K562 (cell line): ENCODE results near the gene DHPS. TPM values are rescaled to one million over a fixed set of nuclear protein-coding genes. Genes with fewer than 3 reads are reported as not detected.
A peak's percentile ranks its signal among the peaks of the same experiment; 100 is the strongest.

ENCODE experiments used
- HIVEP1 ChIP-seq: fragments of 250-450 bp; sonication (Bioruptor Pico); IDR thresholded peaks from 2 replicates; pipeline ENCODE4 v1.4.0; 2020; ENCODE audit warnings: mild to moderate bottlenecking
- LCOR ChIP-seq: sonication (generic); formaldehyde crosslinking; IDR thresholded peaks from 2 replicates; pipeline ENCODE4 v1.8.0; 2022; ENCODE audit warnings: mild to moderate bottlenecking, missing genetic modification reagents
- MAFK ChIP-seq: IDR thresholded peaks from 2 replicates; pipeline ENCODE4 v1.6.1; 2011; ENCODE audit warnings: low read length, improper control_type of control experiment
- MECOM ChIP-seq: fragments of 250-450 bp; sonication (Bioruptor Pico); IDR thresholded peaks from 2 replicates; pipeline ENCODE4 v1.8.0; 2022; ENCODE audit warnings: inconsistent platforms
- SMAD2 ChIP-seq: fragments of 150-350 bp; IDR thresholded peaks from 2 replicates; pipeline ENCODE4 v1.6.1; 2014; ENCODE audit warnings: low read depth, mild to moderate bottlenecking, low read length
- SMC3 ChIP-seq: conservative IDR thresholded peaks from 2 replicates; pipeline ENCODE4 v1.6.1; 2011; ENCODE audit warnings: low read depth, low read length, improper control_type of control experiment; ENCODE audit not compliant: insufficient read depth
- SOX6 ChIP-seq: fragments of 450-650 bp; IDR thresholded peaks from 2 replicates; pipeline ENCODE4 v1.6.1; 2014; ENCODE audit warnings: mild to moderate bottlenecking
- ZNF316 ChIP-seq: fragments of 450-650 bp; IDR thresholded peaks from 2 replicates; pipeline ENCODE4 v1.6.1; 2016
- polyA plus RNA-seq, 8 experiments: library from polyadenylated mRNA; depleted of rRNA in 4 of 8; stranded (reverse) in 5 of 8; unstranded in 3 of 8; fragments of >200 nt; fragmentation: Nextera tagmentation in 2 of 8; fragmentation: Illumina TruSeq in 1 of 8; extraction: Ambion mirVana in 2 of 8; extraction: Trizol in 1 of 8; gene quantifications; 2 replicates each; pipeline versions ENCODE4 v1.2.1 to v1.2.3, GENCODE V29; 2011 to 2014; ENCODE audit warnings: inconsistent platforms in 1 of 8, missing spikeins in 1 of 8
- total RNA-seq, 7 experiments: library from RNA; depleted of rRNA in 6 of 7; stranded (reverse); fragments of >200 nt in 6 of 7; fragmentation: Illumina TruSeq in 2 of 7; extraction: Trizol in 2 of 7; gene quantifications; 2 replicates each; pipeline versions ENCODE4 v1.2.1 to v1.2.3, GENCODE V29; 2011 to 2021; ENCODE audit warnings: low replicate concordance in 1 of 7
- TF ChIP-seq, protein P1 (sequence below): sonication (generic); formaldehyde crosslinking; IDR thresholded peaks from 2 replicates; pipeline ENCODE4 v1.8.0; 2022; ENCODE audit warnings: mild to moderate bottlenecking, missing genetic modification reagents, borderline replicate concordance
- TF ChIP-seq, protein P2 (sequence below): sonication (generic); formaldehyde crosslinking; IDR thresholded peaks from 2 replicates; pipeline ENCODE4 v1.8.1; 2023; ENCODE audit warnings: missing genetic modification reagents, mild to moderate bottlenecking, borderline replicate concordance
- TF ChIP-seq, protein P3 (sequence below), 2 experiments: fragments of 450-650 bp in 1 of 2; sonication (generic) in 1 of 2; formaldehyde crosslinking in 1 of 2; IDR thresholded peaks; 2 replicates each; pipeline versions ENCODE4 v1.7.1 to v1.9.0; 2016 to 2022; ENCODE audit warnings: inconsistent platforms in 1 of 2, mild to moderate bottlenecking in 1 of 2, missing genetic modification reagents in 1 of 2

The DHPS gene
- total and polyA plus RNA-seq, 9 of the 15 experiments (the other 6 are each of a cell fraction or from before 2014, with no cell fraction given), result 47.1 to 110 (median 79.9) TPM

DNA sequence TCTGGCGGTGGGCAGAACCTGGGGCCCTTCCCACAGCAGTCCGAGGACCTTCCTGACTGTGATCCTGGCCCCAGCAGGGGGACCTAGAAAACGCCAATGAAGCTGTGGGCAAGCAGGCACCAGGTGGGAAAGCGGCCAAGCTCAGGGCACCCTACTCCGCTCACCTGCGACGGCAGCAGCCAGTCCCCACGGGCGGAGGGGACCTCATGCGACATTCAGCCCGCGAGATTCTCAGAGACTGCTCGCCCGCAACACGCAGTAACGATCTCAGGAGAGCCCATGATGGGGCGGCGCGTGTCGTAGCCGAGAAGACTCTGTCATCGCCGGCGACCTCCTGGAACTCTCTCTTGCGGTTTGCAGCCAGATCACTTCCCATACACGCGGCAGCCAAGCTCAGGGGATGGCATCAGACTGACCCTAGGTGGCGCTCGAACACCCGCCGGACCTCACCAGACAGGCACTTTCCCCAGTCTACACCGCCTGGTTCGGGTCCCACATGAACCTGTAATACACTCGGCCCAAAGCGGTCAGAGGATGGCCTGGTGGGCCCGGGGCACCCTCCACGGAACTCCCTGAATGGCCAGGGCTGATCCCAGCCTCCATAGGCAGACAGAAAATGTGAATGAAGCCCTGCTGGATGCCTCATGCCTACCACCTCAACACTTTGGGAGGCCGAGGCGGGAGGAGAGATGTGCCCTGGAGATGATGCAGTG lies 41.6 kb downstream of the DHPS start (continued):
- TF ChIP-seq, protein P1, sequence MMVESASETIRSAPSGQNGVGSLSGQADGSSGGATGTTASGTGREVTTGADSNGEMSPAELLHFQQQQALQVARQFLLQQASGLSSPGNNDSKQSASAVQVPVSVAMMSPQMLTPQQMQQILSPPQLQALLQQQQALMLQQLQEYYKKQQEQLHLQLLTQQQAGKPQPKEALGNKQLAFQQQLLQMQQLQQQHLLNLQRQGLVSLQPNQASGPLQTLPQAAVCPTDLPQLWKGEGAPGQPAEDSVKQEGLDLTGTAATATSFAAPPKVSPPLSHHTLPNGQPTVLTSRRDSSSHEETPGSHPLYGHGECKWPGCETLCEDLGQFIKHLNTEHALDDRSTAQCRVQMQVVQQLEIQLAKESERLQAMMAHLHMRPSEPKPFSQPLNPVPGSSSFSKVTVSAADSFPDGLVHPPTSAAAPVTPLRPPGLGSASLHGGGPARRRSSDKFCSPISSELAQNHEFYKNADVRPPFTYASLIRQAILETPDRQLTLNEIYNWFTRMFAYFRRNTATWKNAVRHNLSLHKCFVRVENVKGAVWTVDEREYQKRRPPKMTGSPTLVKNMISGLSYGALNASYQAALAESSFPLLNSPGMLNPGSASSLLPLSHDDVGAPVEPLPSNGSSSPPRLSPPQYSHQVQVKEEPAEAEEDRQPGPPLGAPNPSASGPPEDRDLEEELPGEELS (CRISPR knock-in tag), result peak; percentile 67; the same call in 1 of the 2 replicates
- no peak for TF ChIP-seq ZNF316
- no peak for TF ChIP-seq LCOR
- TF ChIP-seq MAFK, result no peak
- TF ChIP-seq SMC3, result peak; percentile 58; the same call in 1 of the 2 replicates
- TF ChIP-seq, protein P2, sequence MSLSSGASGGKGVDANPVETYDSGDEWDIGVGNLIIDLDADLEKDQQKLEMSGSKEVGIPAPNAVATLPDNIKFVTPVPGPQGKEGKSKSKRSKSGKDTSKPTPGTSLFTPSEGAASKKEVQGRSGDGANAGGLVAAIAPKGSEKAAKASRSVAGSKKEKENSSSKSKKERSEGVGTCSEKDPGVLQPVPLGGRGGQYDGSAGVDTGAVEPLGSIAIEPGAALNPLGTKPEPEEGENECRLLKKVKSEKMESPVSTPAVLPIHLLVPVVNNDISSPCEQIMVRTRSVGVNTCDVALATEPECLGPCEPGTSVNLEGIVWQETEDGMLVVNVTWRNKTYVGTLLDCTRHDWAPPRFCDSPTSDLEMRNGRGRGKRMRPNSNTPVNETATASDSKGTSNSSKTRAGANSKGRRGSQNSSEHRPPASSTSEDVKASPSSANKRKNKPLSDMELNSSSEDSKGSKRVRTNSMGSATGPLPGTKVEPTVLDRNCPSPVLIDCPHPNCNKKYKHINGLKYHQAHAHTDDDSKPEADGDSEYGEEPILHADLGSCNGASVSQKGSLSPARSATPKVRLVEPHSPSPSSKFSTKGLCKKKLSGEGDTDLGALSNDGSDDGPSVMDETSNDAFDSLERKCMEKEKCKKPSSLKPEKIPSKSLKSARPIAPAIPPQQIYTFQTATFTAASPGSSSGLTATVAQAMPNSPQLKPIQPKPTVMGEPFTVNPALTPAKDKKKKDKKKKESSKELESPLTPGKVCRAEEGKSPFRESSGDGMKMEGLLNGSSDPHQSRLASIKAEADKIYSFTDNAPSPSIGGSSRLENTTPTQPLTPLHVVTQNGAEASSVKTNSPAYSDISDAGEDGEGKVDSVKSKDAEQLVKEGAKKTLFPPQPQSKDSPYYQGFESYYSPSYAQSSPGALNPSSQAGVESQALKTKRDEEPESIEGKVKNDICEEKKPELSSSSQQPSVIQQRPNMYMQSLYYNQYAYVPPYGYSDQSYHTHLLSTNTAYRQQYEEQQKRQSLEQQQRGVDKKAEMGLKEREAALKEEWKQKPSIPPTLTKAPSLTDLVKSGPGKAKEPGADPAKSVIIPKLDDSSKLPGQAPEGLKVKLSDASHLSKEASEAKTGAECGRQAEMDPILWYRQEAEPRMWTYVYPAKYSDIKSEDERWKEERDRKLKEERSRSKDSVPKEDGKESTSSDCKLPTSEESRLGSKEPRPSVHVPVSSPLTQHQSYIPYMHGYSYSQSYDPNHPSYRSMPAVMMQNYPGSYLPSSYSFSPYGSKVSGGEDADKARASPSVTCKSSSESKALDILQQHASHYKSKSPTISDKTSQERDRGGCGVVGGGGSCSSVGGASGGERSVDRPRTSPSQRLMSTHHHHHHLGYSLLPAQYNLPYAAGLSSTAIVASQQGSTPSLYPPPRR (CRISPR knock-in tag), result no peak
- no peak for TF ChIP-seq SMAD2
- TF ChIP-seq MECOM (CRISPR knock-in tag), result no peak
- TF ChIP-seq, protein P3, sequence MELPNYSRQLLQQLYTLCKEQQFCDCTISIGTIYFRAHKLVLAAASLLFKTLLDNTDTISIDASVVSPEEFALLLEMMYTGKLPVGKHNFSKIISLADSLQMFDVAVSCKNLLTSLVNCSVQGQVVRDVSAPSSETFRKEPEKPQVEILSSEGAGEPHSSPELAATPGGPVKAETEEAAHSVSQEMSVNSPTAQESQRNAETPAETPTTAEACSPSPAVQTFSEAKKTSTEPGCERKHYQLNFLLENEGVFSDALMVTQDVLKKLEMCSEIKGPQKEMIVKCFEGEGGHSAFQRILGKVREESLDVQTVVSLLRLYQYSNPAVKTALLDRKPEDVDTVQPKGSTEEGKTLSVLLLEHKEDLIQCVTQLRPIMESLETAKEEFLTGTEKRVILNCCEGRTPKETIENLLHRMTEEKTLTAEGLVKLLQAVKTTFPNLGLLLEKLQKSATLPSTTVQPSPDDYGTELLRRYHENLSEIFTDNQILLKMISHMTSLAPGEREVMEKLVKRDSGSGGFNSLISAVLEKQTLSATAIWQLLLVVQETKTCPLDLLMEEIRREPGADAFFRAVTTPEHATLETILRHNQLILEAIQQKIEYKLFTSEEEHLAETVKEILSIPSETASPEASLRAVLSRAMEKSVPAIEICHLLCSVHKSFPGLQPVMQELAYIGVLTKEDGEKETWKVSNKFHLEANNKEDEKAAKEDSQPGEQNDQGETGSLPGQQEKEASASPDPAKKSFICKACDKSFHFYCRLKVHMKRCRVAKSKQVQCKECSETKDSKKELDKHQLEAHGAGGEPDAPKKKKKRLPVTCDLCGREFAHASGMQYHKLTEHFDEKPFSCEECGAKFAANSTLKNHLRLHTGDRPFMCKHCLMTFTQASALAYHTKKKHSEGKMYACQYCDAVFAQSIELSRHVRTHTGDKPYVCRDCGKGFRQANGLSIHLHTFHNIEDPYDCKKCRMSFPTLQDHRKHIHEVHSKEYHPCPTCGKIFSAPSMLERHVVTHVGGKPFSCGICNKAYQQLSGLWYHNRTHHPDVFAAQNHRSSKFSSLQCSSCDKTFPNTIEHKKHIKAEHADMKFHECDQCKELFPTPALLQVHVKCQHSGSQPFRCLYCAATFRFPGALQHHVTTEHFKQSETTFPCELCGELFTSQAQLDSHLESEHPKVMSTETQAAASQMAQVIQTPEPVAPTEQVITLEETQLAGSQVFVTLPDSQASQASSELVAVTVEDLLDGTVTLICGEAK (IDR thresholded peaks at IDR 0.05), result no peak
- TF ChIP-seq, protein P3 (CRISPR knock-in tag; IDR thresholded peaks at IDR 0.05), result no peak
- TF ChIP-seq SOX6, result 0 out of 2 replicates have a peak, but pooled peaks have one; percentile 35
- no peak for TF ChIP-seq HIVEP1 (CRISPR knock-in tag)
